ENCODE measurements around the gene SLC35G2.
"Not testable (repeated sequence)": the region's sequence is repeated elsewhere in the genome, so short reads cannot be mapped to it uniquely, and the experiment has no call there.

- not testable (repeated sequence) for TF ChIP-seq TAF1, POLR2AphosphoS5, POLR2A (IDR thresholded peaks at IDR 0.05; ENCODE audit: low read depth, low read length)
These were observed 81.8 kb downstream of the SLC35G2 start for GRCh38 chr3:136900694-136901093.

Measured in GM12891 (cell line).